ENCODE results near the gene TSPAN17. TPM values are rescaled to one million over a fixed set of nuclear protein-coding genes. Genes with fewer than 3 reads are reported as not detected.

The TSPAN17 gene
- total RNA-seq, 2 experiments from 2014 or later = 24.6 to 26.3 TPM

DNA sequence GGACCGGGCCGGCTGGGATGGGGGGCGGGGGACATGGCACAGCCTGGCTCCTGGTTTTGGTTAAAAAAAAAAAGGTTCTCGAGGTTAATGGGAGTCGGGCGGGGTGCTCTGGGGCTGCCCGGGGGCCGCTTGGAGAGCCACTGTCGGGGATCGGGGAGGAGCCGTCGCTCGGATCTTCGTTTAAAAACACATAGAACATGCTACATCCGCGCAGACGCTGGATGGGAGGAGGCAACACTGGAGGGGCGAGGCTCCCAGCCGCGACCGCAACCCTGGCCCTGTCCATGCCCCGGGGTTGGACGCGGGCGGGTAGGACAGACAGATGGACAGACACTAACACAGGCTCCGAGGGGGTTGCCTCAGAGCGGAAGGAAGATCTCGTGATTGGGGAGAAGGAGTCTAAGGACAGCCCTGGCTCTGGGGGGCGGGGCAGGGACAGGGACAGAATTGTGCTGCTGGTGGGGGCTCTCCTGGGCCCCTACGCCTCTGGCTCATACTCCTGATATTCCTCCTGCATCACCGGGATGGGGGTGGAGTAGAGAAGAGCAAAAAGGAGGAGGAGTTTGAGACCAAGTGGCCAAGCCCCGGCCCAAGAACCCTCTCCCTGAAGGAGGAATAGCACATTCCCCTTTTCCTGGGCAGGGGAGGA is 26.8 kb upstream of the TSPAN17 start:
- no peaks in the 10 kb centered on the region for H3K36me3 Mint-ChIP-seq (ENCODE audit: low read depth)
- ATAC-seq (no peak), DNase-seq (peak; percentile 31)
- TF ChIP-seq, protein P1, sequence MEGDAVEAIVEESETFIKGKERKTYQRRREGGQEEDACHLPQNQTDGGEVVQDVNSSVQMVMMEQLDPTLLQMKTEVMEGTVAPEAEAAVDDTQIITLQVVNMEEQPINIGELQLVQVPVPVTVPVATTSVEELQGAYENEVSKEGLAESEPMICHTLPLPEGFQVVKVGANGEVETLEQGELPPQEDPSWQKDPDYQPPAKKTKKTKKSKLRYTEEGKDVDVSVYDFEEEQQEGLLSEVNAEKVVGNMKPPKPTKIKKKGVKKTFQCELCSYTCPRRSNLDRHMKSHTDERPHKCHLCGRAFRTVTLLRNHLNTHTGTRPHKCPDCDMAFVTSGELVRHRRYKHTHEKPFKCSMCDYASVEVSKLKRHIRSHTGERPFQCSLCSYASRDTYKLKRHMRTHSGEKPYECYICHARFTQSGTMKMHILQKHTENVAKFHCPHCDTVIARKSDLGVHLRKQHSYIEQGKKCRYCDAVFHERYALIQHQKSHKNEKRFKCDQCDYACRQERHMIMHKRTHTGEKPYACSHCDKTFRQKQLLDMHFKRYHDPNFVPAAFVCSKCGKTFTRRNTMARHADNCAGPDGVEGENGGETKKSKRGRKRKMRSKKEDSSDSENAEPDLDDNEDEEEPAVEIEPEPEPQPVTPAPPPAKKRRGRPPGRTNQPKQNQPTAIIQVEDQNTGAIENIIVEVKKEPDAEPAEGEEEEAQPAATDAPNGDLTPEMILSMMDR (IDR thresholded peaks at IDR 0.05) = no peak
- H3K9me3 Mint-ChIP-seq = no peaks in the 10 kb centered on the region
- CTCF ChIA-PET = interaction anchor here (1.0 to 2.2 kb wide), 4 partner anchors 10 to 41 kb away, joined by 3 to 9 read pairs (median 8); partner anchors contain the start of genes EIF4E1B and SNCB
- H3K4me1 Mint-ChIP-seq (ENCODE audit: low read depth) = peaks cover 19% of the 10 kb centered on the region
- H3K27me3 Mint-ChIP-seq = peaks cover 58% of the 10 kb centered on the region
- H3K4me3 Mint-ChIP-seq = peak overlapping the region; percentile 5
- POLR2A ChIA-PET = interaction anchor here (1.1 kb wide), 1 partner anchor 25 kb away, joined by 3 read pairs; no protein-coding TSS in a partner anchor
- no peak overlapping the region for H3K27ac Mint-ChIP-seq
- intact Hi-C loops (cut with micrococcal nuclease) = no loop called here

DNA sequence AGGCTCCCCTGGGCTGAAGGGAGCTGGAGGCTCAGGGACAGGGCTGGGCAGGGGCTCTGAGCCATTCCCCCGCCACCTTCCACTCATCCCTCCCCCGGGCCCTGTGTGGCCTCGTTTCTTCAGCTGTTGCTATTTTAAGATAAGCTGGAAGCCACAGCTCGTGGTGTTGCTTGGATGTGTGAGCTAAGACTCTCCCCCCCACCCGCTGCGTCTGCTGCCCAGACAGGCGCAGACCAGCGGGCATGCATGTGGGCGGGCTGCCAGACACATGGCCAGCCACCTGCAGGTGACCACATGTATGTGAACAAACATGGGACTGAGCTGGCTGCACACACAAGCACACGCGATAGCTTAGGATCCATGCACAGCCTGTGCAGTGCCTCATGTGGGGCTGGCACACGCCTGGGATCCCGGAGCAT is 25.6 kb upstream of the TSPAN17 start:
- intact Hi-C loops (cut with micrococcal nuclease) = no loop called here
- POLR2A ChIA-PET = interaction anchor here (0.8 to 1.3 kb wide), 3 partner anchors 9 to 26 kb away, joined by 3 to 4 read pairs (median 3); partner anchors contain the start of genes EIF4E1B and SNCB
- Mint-ChIP-seq H3K27me3 (peaks cover 56% of the 10 kb centered on the region), H3K9me3 (no peaks in the 10 kb centered on the region), H3K4me1 (ENCODE audit: low read depth) (peaks cover 19% of the 10 kb centered on the region), H3K4me3 (no peak overlapping the region), H3K36me3 (ENCODE audit: low read depth) (no peaks in the 10 kb centered on the region), H3K27ac (no peak overlapping the region)
- TF ChIP-seq, protein P1 (IDR thresholded peaks at IDR 0.05) = no peak
- no peak for ATAC-seq
- DNase-seq = no peak
- CTCF ChIA-PET = interaction anchor here (1.3 to 2.2 kb wide), 4 partner anchors 9 to 38 kb away, joined by 4 to 9 read pairs (median 8); partner anchors contain the start of genes EIF4E1B and SNCB

DNA sequence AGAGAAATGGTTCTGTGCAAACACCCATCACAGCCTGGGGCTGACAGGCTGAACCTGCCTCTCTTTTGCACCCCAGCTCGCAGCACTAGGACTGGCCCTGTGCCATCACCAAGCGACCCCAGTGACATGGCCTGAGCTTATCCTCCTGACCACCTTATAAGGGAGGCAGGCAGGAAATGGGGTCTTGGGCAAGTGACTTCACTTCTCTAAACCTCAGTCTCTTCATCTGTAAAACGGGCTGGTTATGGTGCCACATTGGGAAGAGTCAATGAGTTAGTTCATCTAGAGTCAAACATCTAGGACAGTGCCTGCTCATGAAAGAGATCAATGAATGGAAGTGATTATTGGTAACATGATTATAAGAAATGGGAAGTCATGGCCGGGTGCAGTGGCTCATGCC is 23.1 kb upstream of the TSPAN17 start:
- Mint-ChIP-seq H3K9me3 (no peaks in the 10 kb centered on the region), H3K4me1 (ENCODE audit: low read depth) (peaks cover 17% of the 10 kb centered on the region), H3K4me3 (no peak overlapping the region), H3K27me3 (peaks cover 52% of the 10 kb centered on the region), H3K36me3 (ENCODE audit: low read depth) (no peaks in the 10 kb centered on the region), H3K27ac (no peak overlapping the region)
- ChIA-PET POLR2A (no interaction called here), CTCF (no interaction called here)
- intact Hi-C loops (cut with micrococcal nuclease) = no loop called here
- no peak for ATAC-seq
- TF ChIP-seq, protein P1 (IDR thresholded peaks at IDR 0.05) = no peak
- no peak for DNase-seq

DNA sequence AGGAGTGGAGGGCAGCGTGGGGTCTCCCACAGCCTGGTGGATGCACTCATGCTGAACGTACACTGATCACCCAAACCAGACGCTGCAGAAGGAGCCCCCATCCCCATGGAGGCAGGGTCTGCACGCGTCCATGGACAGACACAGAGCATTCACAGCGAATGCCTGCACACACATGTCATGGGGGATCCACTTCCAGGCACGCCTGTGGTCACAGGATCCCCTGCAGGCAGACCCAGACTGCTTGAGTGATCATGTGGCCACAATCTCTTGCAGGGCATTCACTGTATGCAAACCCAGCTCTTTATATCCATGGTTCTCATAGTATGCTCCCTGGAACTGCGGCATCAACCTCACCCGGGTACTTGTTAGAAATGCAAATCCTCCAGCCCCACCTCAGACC is 22.3 kb upstream of the TSPAN17 start:
- TF ChIP-seq, protein P1 (IDR thresholded peaks at IDR 0.05) = no peak
- Mint-ChIP-seq H3K4me1 (ENCODE audit: low read depth) (peaks cover 15% of the 10 kb centered on the region), H3K27me3 (peaks cover 52% of the 10 kb centered on the region), H3K9me3 (no peaks in the 10 kb centered on the region), H3K4me3 (no peak overlapping the region), H3K27ac (no peak overlapping the region), H3K36me3 (ENCODE audit: low read depth) (no peaks in the 10 kb centered on the region)
- CTCF ChIA-PET = interaction anchor here (0.9 to 1.0 kb wide), 2 partner anchors 36 to 52 kb away, joined by 3 read pairs; no protein-coding TSS in a partner anchor
- no peak for ATAC-seq
- DNase-seq = no peak
- POLR2A ChIA-PET = no interaction called here
- intact Hi-C loops (cut with micrococcal nuclease) = no loop called here

DNA sequence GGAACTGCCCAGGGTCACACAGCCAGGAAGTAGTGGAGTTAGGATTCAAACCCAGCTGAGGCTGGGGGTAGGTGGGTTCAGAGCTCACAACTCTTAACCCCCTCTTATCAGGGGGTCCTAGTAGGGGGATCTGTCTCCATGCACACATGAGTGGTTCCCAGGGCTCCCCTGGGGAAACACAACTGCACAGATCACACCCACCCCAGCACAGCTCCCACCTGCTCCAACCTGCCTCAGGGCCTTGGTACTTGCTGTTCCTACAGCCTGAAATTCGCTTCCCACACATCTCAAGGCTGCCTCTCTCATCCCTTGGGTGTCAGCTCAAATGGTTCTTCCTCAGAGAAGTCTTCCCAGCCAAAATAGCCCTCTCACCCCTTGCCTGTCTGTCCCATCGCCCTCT is 21.8 kb upstream of the TSPAN17 start:
- Mint-ChIP-seq H3K27ac (no peak overlapping the region), H3K9me3 (no peaks in the 10 kb centered on the region), H3K4me3 (no peak overlapping the region), H3K36me3 (ENCODE audit: low read depth) (no peaks in the 10 kb centered on the region), H3K4me1 (ENCODE audit: low read depth) (peaks cover 11% of the 10 kb centered on the region), H3K27me3 (peaks cover 49% of the 10 kb centered on the region)
- DNase-seq = no peak
- ATAC-seq = no peak
- POLR2A ChIA-PET = no interaction called here
- intact Hi-C loops (cut with micrococcal nuclease) = no loop called here
- CTCF ChIA-PET = interaction anchor here (0.9 to 1.0 kb wide), 2 partner anchors 35 to 52 kb away, joined by 3 read pairs; no protein-coding TSS in a partner anchor
- TF ChIP-seq, protein P1 (IDR thresholded peaks at IDR 0.05) = no peak

Measured in activated CD8-positive, alpha-beta T cell treated with anti-CD3 and anti-CD28 coated beads for 36 hours (primary cell).